H9 (cell line): ENCODE data around the gene ST6GALNAC3. TPM values are rescaled to one million over a fixed set of nuclear protein-coding genes. Genes with fewer than 3 reads are reported as not detected.
"Not testable (repeated sequence)": the region's sequence is repeated elsewhere in the genome, so short reads cannot be mapped to it uniquely, and the experiment has no call there.

Experiments
- DNase-seq: peaks from one replicate; pipeline ENCODE4 v3.0.0-alpha.2; 2017
- H2AFZ ChIP-seq: one replicate; pipeline ENCODE4 v1.6.1; 2013; ENCODE audit warnings: mild to moderate bottlenecking, low read length, control low read depth, moderate library complexity
- H2AK5ac ChIP-seq: 2 replicates; pipeline ENCODE4 v1.6.1; 2013; ENCODE audit warnings: low read length, control low read depth, mixed read lengths; ENCODE audit not compliant: insufficient read length
- H2BK120ac ChIP-seq: one replicate; pipeline ENCODE4 v1.6.1; 2013; ENCODE audit warnings: low read depth, mild to moderate bottlenecking, low read length, control low read depth, inconsistent platforms; ENCODE audit not compliant: poor library complexity, severe bottlenecking
- H2BK12ac ChIP-seq: 2 replicates; pipeline ENCODE4 v1.6.1; 2013; ENCODE audit warnings: low read length, control low read depth, mixed read lengths, low read depth; ENCODE audit not compliant: insufficient read length
- H2BK15ac ChIP-seq: 2 replicates; pipeline ENCODE4 v1.6.1; 2013; ENCODE audit warnings: low read depth, low read length, control low read depth
- H2BK20ac ChIP-seq: one replicate; pipeline ENCODE4 v1.6.1; 2013; ENCODE audit warnings: low read depth, mild to moderate bottlenecking, low read length, control low read depth, inconsistent platforms; ENCODE audit not compliant: poor library complexity, severe bottlenecking
- H2BK5ac ChIP-seq: 2 replicates; pipeline ENCODE4 v1.6.1; 2013; ENCODE audit warnings: low read length, control low read depth, mixed read lengths; ENCODE audit not compliant: insufficient read length
- H3K14ac ChIP-seq: 2 replicates; pipeline ENCODE4 v1.6.1; 2013; ENCODE audit warnings: low read length, control low read depth; ENCODE audit not compliant: insufficient read depth
- H3K18ac ChIP-seq: 2 replicates; pipeline ENCODE4 v1.6.1; 2013; ENCODE audit warnings: low read depth, mild to moderate bottlenecking, mixed read lengths, low read length, control low read depth; ENCODE audit not compliant: insufficient read length
- H3K23ac ChIP-seq: 2 replicates; pipeline ENCODE4 v1.6.1; 2013; ENCODE audit warnings: low read length, control low read depth, mixed read lengths, low read depth; ENCODE audit not compliant: insufficient read length
- H3K23me2 ChIP-seq: 2 replicates; pipeline ENCODE4 v1.6.1; 2013; ENCODE audit warnings: low read depth, mild to moderate bottlenecking, mixed read lengths, low read length, control low read depth; ENCODE audit not compliant: insufficient read length, poor library complexity, severe bottlenecking
- H3K27ac ChIP-seq: 2 replicates; pipeline ENCODE4 v1.5.1; 2013; ENCODE audit warnings: low read length, control low read depth, mixed read lengths, low read depth; ENCODE audit not compliant: insufficient read length
- H3K27me3 ChIP-seq: 2 replicates; pipeline ENCODE4 v1.6.1; 2013; ENCODE audit warnings: low read length, control low read depth, inconsistent platforms; ENCODE audit not compliant: insufficient read depth
- H3K4ac ChIP-seq: 2 replicates; pipeline ENCODE4 v1.6.1; 2013; ENCODE audit warnings: low read depth, mild to moderate bottlenecking, control low read depth, inconsistent platforms, low read length, moderate library complexity
- H3K4me1 ChIP-seq: 2 replicates; pipeline ENCODE4 v1.6.1; 2013; ENCODE audit warnings: low read length, control low read depth, inconsistent platforms; ENCODE audit not compliant: insufficient read depth
- H3K4me2 ChIP-seq: 2 replicates; pipeline ENCODE4 v1.6.1; 2013; ENCODE audit warnings: low read length, control low read depth, mixed read lengths; ENCODE audit not compliant: insufficient read length, insufficient read depth
- H3K56ac ChIP-seq: 2 replicates; pipeline ENCODE4 v1.6.1; 2013; ENCODE audit warnings: low read depth, mild to moderate bottlenecking, mixed read lengths, low read length, control low read depth; ENCODE audit not compliant: insufficient read length
- H3K79me1 ChIP-seq: 2 replicates; pipeline ENCODE4 v1.6.1; 2013; ENCODE audit warnings: low read depth, mild to moderate bottlenecking, moderate library complexity, low read length, control low read depth, inconsistent platforms; ENCODE audit not compliant: insufficient read depth, poor library complexity, severe bottlenecking
- H3K79me2 ChIP-seq: 2 replicates; pipeline ENCODE4 v1.6.1; 2013; ENCODE audit warnings: low read length, control low read depth, inconsistent platforms; ENCODE audit not compliant: insufficient read depth
- H3K9ac ChIP-seq: 2 replicates; pipeline ENCODE4 v1.6.1; 2013; ENCODE audit warnings: low read length, control low read depth, mixed read lengths; ENCODE audit not compliant: insufficient read length; ENCODE audit errors: extremely low read depth
- H3K9me3 ChIP-seq: one replicate; pipeline ENCODE4 v1.6.1; 2013; ENCODE audit warnings: low read depth, low read length, inconsistent platforms; ENCODE audit not compliant: control insufficient read depth
- H3T11ph ChIP-seq: one replicate; pipeline ENCODE4 v1.6.1; 2013; ENCODE audit warnings: mild to moderate bottlenecking, low read length, control low read depth, inconsistent platforms
- H4K20me1 ChIP-seq: one replicate; pipeline ENCODE4 v1.6.1; 2013; ENCODE audit not compliant: control insufficient read depth, insufficient read length, insufficient read depth
- H4K5ac ChIP-seq: 2 replicates; pipeline ENCODE4 v1.6.1; 2013; ENCODE audit warnings: low read depth, mild to moderate bottlenecking, mixed read lengths, low read length, control low read depth; ENCODE audit not compliant: insufficient read length
- H4K8ac ChIP-seq: replicated peaks from 2 replicates; pipeline ENCODE4 v1.6.1; 2013; ENCODE audit warnings: low read length, control low read depth, mixed read lengths, low read depth; ENCODE audit not compliant: insufficient read length
- H4K91ac ChIP-seq: 2 replicates; pipeline ENCODE4 v1.6.1; 2013; ENCODE audit warnings: low read depth, mild to moderate bottlenecking, moderate library complexity, mixed read lengths, low read length, control low read depth; ENCODE audit not compliant: insufficient read length
- H3K27ac Mint-ChIP-seq, 3 experiments: 2 replicates in 2 of 3; 3 replicates in 1 of 3; pipeline ENCODE4 v1.8.0; 2020 to 2021; ENCODE audit warnings: mixed read lengths in 3 of 3, mild to moderate bottlenecking in 1 of 3, moderate library complexity in 1 of 3
- H3K27me3 Mint-ChIP-seq: 2 replicates; pipeline ENCODE4 v1.8.0; 2021; ENCODE audit warnings: low read depth, mild to moderate bottlenecking, moderate library complexity, mixed read lengths
- H3K36me3 Mint-ChIP-seq, 3 experiments: 2 replicates in 2 of 3; 3 replicates in 1 of 3; pipeline ENCODE4 v1.8.0; 2020 to 2021; ENCODE audit warnings: low read depth in 3 of 3, mixed read lengths in 3 of 3; ENCODE audit not compliant: insufficient read depth in 1 of 3
- H3K4me1 Mint-ChIP-seq, 2 experiments: 2 replicates each; pipeline ENCODE4 v1.8.0; 2020; ENCODE audit warnings: mixed read lengths in 2 of 2
- H3K4me3 Mint-ChIP-seq, 2 experiments: 2 replicates in 1 of 2; 3 replicates in 1 of 2; pipeline ENCODE4 v1.8.0; 2020 to 2021; ENCODE audit warnings: mild to moderate bottlenecking in 2 of 2, mixed read lengths in 2 of 2, moderate library complexity in 1 of 2
- H3K9me3 Mint-ChIP-seq, 2 experiments: 2 replicates in 1 of 2; 3 replicates in 1 of 2; pipeline ENCODE4 v1.8.0; 2020; ENCODE audit warnings: mild to moderate bottlenecking in 2 of 2, mixed read lengths in 2 of 2, moderate library complexity in 1 of 2
- WGBS: extraction: QIAGEN DNeasy Blood & Tissue Kit; methylation state at CpG from one replicate; pipeline ENCODE4 v1.1.7; 2013; ENCODE audit warnings: missing lambda C conversion rate, low lambda C conversion rate, mixed read lengths; ENCODE audit not compliant: insufficient read length; ENCODE audit errors: extremely low coverage; 5-methylcytosine and 5-hydroxymethylcytosine counted together
- total RNA-seq: library from RNA; stranded (reverse); gene quantifications from 2 replicates; pipeline ENCODE4 v1.2.1, GENCODE V29; 2021
- TF ChIP-seq, protein P1 (sequence below): fragments of 200-600 bp; sonication (generic); conservative IDR thresholded peaks from 3 replicates; pipeline ENCODE4 v1.8.0; 2021; ENCODE audit warnings: antibody characterized with exemption, mild to moderate bottlenecking

ST6GALNAC3 gene
- total RNA-seq, 1 experiment from 2014 or later: 11.2 TPM

DNA sequence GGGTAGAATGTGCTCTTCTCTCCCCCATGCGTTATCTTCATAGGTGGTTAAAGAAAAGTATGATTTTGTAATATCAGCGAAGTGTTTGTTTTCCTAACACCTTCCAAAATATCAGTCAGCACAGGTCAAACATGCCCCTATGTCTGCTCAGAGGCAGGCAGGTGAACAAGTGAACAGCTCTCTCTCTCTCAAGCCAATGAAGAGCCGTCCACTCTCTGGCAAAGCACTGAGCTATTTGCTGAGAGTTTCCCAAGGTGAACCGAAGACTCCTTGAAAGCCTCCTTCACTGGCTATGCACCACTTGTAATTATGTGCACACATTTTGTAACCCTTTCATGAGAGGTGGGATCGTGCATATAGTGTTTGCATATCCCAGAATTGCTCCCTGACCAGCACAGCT lies 47.7 kb downstream of the ST6GALNAC3 start:
- no peak overlapping the region for H2BK20ac ChIP-seq
- H3K4me1 Mint-ChIP-seq: peaks cover 3 to 17% of the 10 kb centered on the region in 2 experiments
- no peak overlapping the region for H3K4me2 ChIP-seq
- no peak overlapping the region for H2BK12ac ChIP-seq
- peaks cover 0 to 2% (median 0%) of the 10 kb centered on the region in 3 experiments; a peak in 1 of 7 replicates for H3K36me3 Mint-ChIP-seq
- no peak overlapping the region for H3K56ac ChIP-seq
- no peak for DNase-seq
- H4K8ac ChIP-seq: no peak overlapping the region
- H3K27ac Mint-ChIP-seq: peak overlapping the region in 1 of 3 experiments; percentile 32; a peak in 1 of 7 replicates
- H4K5ac ChIP-seq: peak overlapping the region; percentile 33
- no peak overlapping the region for H3K23ac ChIP-seq
- H3K79me1 ChIP-seq: no peaks in the 10 kb centered on the region
- H3K4ac ChIP-seq: no peak overlapping the region
- H3K23me2 ChIP-seq: no peaks in the 10 kb centered on the region
- H3K79me2 ChIP-seq: 0 out of 2 replicates have a peak, but pooled peaks cover 2% of the 10 kb centered on the region
- TF ChIP-seq, protein P1, sequence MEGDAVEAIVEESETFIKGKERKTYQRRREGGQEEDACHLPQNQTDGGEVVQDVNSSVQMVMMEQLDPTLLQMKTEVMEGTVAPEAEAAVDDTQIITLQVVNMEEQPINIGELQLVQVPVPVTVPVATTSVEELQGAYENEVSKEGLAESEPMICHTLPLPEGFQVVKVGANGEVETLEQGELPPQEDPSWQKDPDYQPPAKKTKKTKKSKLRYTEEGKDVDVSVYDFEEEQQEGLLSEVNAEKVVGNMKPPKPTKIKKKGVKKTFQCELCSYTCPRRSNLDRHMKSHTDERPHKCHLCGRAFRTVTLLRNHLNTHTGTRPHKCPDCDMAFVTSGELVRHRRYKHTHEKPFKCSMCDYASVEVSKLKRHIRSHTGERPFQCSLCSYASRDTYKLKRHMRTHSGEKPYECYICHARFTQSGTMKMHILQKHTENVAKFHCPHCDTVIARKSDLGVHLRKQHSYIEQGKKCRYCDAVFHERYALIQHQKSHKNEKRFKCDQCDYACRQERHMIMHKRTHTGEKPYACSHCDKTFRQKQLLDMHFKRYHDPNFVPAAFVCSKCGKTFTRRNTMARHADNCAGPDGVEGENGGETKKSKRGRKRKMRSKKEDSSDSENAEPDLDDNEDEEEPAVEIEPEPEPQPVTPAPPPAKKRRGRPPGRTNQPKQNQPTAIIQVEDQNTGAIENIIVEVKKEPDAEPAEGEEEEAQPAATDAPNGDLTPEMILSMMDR: no peak
- H4K20me1 ChIP-seq: no peaks in the 10 kb centered on the region
- H3K9ac ChIP-seq: no peak overlapping the region
- H3K27me3 ChIP-seq: no peaks in the 10 kb centered on the region
- no peaks in the 10 kb centered on the region for H3K9me3 Mint-ChIP-seq
- no CpG with 5 or more reads among the region's 5 CpGs for WGBS
- no peaks in the 10 kb centered on the region for H3K4me1 ChIP-seq
- no peak overlapping the region for H3T11ph ChIP-seq
- H3K18ac ChIP-seq: no peak overlapping the region
- no peak overlapping the region for H2AK5ac ChIP-seq
- H2BK5ac ChIP-seq: no peak overlapping the region
- H3K27me3 Mint-ChIP-seq: no peaks in the 10 kb centered on the region
- no peaks in the 10 kb centered on the region for H3K9me3 ChIP-seq
- no peak overlapping the region for H4K91ac ChIP-seq
- no peak overlapping the region for H3K27ac ChIP-seq
- H2BK120ac ChIP-seq: no peak overlapping the region
- no peak overlapping the region for H3K4me3 Mint-ChIP-seq
- H2AFZ ChIP-seq: no peak overlapping the region
- no peak overlapping the region for H3K14ac ChIP-seq
- no peak overlapping the region for H2BK15ac ChIP-seq

GRCh38 chr1:76123411-76124064 lies 49.0 kb downstream of the ST6GALNAC3 start:
- H3K14ac ChIP-seq, DNase-seq, H2AFZ ChIP-seq, H3K4me3 Mint-ChIP-seq, H3K18ac ChIP-seq, H3K9me3 Mint-ChIP-seq, H2BK120ac ChIP-seq, H4K8ac ChIP-seq, H3K9ac ChIP-seq, H2BK12ac ChIP-seq, H4K20me1 ChIP-seq, H3K79me2 ChIP-seq, H4K91ac ChIP-seq, H3K27me3 ChIP-seq, H3K27me3 Mint-ChIP-seq, H3K4me1 ChIP-seq, H3K9me3 ChIP-seq, H3K79me1 ChIP-seq, H3K4me2 ChIP-seq, H2AK5ac ChIP-seq, H3T11ph ChIP-seq, H3K56ac ChIP-seq, H3K23ac ChIP-seq, H4K5ac ChIP-seq, H3K27ac ChIP-seq, H2BK15ac ChIP-seq, H2BK5ac ChIP-seq, H3K23me2 ChIP-seq, H2BK20ac ChIP-seq, H3K4ac ChIP-seq, H3K27ac Mint-ChIP-seq: not testable (repeated sequence)
- H3K36me3 Mint-ChIP-seq: peaks cover 6 to 10% (median 9%) of the 10 kb centered on the region in 3 experiments; a peak in 5 of 7 replicates
- no CpG with 5 or more reads among the region's 5 CpGs for WGBS
- peaks cover 3 to 14% of the 10 kb centered on the region in 2 experiments for H3K4me1 Mint-ChIP-seq
